Measurements from ENCODE around the gene IL19. TPM values are rescaled to one million over a fixed set of nuclear protein-coding genes. Genes with fewer than 3 reads are reported as not detected.

The IL19 gene
- total RNA-seq, 6 experiments from 2014 or later: not detected

DNA sequence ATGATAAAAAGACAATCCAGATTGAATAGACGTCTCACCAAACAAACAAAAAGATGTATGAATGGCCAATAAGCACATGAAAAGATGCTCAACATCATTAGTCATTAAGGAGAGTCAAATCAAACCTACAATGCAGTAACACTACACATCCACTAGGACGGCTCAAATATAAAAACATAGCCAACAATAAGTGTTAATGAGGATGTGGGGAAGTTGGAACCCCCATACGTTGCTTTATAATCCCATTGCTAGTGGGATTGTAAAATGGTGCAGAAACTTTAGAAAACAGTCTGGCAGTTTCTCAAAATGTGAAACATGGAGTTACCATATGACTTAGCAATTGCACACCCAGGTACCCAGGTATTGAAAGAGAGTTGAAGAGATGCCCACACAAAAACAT is 112.0 kb downstream of the IL19 start:
- H3K36me3 Mint-ChIP-seq (ENCODE audit: low read depth): peaks cover 17% of the 10 kb centered on the region
- DNase-seq: no peak
- TF ChIP-seq, protein P1, sequence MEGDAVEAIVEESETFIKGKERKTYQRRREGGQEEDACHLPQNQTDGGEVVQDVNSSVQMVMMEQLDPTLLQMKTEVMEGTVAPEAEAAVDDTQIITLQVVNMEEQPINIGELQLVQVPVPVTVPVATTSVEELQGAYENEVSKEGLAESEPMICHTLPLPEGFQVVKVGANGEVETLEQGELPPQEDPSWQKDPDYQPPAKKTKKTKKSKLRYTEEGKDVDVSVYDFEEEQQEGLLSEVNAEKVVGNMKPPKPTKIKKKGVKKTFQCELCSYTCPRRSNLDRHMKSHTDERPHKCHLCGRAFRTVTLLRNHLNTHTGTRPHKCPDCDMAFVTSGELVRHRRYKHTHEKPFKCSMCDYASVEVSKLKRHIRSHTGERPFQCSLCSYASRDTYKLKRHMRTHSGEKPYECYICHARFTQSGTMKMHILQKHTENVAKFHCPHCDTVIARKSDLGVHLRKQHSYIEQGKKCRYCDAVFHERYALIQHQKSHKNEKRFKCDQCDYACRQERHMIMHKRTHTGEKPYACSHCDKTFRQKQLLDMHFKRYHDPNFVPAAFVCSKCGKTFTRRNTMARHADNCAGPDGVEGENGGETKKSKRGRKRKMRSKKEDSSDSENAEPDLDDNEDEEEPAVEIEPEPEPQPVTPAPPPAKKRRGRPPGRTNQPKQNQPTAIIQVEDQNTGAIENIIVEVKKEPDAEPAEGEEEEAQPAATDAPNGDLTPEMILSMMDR (IDR thresholded peaks at IDR 0.05): peak; percentile 55
- no peak overlapping the region for H3K4me3 Mint-ChIP-seq
- peaks cover 19% of the 10 kb centered on the region for H3K9me3 Mint-ChIP-seq
- H3K27me3 Mint-ChIP-seq (ENCODE audit: insufficient read depth): no peaks in the 10 kb centered on the region; the same call in 1 of the 2 replicates
- peaks cover 10% of the 10 kb centered on the region for H3K4me1 Mint-ChIP-seq (ENCODE audit: low read depth)
- no peak overlapping the region for H3K27ac Mint-ChIP-seq

- peaks cover 15% of the 10 kb centered on the region for H3K36me3 Mint-ChIP-seq (ENCODE audit: low read depth)
- no peak overlapping the region for H3K27ac Mint-ChIP-seq
- no peak for DNase-seq
- TF ChIP-seq, protein P1 (IDR thresholded peaks at IDR 0.05): no peak
- H3K4me3 Mint-ChIP-seq: no peak overlapping the region
- H3K27me3 Mint-ChIP-seq (ENCODE audit: insufficient read depth): no peaks in the 10 kb centered on the region; the same call in 1 of the 2 replicates
- peaks cover 16% of the 10 kb centered on the region for H3K4me1 Mint-ChIP-seq (ENCODE audit: low read depth)
- H3K9me3 Mint-ChIP-seq: peaks cover 13% of the 10 kb centered on the region
Observed at GRCh38 chr1:206883160-206883559, 112.6 kb downstream of the IL19 start.

DNA sequence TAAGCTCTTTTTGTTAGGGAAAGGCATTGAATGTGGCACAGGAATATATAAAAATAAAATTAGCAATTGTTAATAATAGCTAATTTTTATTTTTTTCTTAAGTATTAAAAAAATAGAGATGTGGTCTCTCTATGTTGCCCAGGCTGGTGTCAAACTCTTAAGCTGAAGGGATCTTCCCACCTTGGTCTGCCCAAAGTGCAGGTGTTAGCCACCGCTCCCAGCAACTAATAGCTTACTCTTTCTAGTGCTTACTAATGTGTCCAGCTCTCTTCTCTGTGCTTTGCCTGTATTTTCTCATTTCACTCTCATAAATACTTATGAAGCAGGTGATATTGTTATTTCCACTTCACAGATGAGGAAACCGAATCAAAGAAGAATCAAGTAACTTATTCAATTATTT is 113.3 kb downstream of the IL19 start:
- no peak for DNase-seq
- peaks cover 21% of the 10 kb centered on the region for H3K4me1 Mint-ChIP-seq (ENCODE audit: low read depth)
- H3K27me3 Mint-ChIP-seq (ENCODE audit: insufficient read depth): no peaks in the 10 kb centered on the region; the same call in 1 of the 2 replicates
- peaks cover 9% of the 10 kb centered on the region; the same call in 1 of the 2 replicates for H3K36me3 Mint-ChIP-seq (ENCODE audit: low read depth)
- peaks cover 6% of the 10 kb centered on the region for H3K9me3 Mint-ChIP-seq
- TF ChIP-seq, protein P1 (IDR thresholded peaks at IDR 0.05): no peak
- no peak overlapping the region for H3K27ac Mint-ChIP-seq
- no peak overlapping the region for H3K4me3 Mint-ChIP-seq

- TF ChIP-seq, protein P1 (IDR thresholded peaks at IDR 0.05): no peak
- H3K27ac Mint-ChIP-seq: no peak overlapping the region
- DNase-seq: no peak
- H3K4me3 Mint-ChIP-seq: no peak overlapping the region
- no peaks in the 10 kb centered on the region for H3K9me3 Mint-ChIP-seq
- H3K4me1 Mint-ChIP-seq (ENCODE audit: low read depth): peaks cover 36% of the 10 kb centered on the region
- no peaks in the 10 kb centered on the region; the same call in 1 of the 2 replicates for H3K27me3 Mint-ChIP-seq (ENCODE audit: insufficient read depth)
- no peaks in the 10 kb centered on the region for H3K36me3 Mint-ChIP-seq (ENCODE audit: low read depth)
Observed at GRCh38 chr1:206885341-206886060, 114.9 kb downstream of the IL19 start.

GRCh38 chr1:206886831-206887230 is 116.3 kb downstream of the IL19 start:
- H3K27ac Mint-ChIP-seq: no peak overlapping the region
- H3K9me3 Mint-ChIP-seq: no peaks in the 10 kb centered on the region
- no peaks in the 10 kb centered on the region; the same call in 1 of the 2 replicates for H3K27me3 Mint-ChIP-seq (ENCODE audit: insufficient read depth)
- H3K4me3 Mint-ChIP-seq: no peak overlapping the region
- TF ChIP-seq, protein P1 (IDR thresholded peaks at IDR 0.05): no peak
- DNase-seq: no peak
- peaks cover 49% of the 10 kb centered on the region for H3K4me1 Mint-ChIP-seq (ENCODE audit: low read depth)
- no peaks in the 10 kb centered on the region for H3K36me3 Mint-ChIP-seq (ENCODE audit: low read depth)
